ENCODE results near the gene SLC7A4. TPM values are rescaled to one million over a fixed set of nuclear protein-coding genes. Genes with fewer than 3 reads are reported as not detected.
A peak's percentile ranks its signal among the peaks of the same experiment; 100 is the strongest.

SLC7A4 gene
- total and polyA plus RNA-seq, 4 donors = 1.5 to 9.0 (median 5.7) TPM

DNA sequence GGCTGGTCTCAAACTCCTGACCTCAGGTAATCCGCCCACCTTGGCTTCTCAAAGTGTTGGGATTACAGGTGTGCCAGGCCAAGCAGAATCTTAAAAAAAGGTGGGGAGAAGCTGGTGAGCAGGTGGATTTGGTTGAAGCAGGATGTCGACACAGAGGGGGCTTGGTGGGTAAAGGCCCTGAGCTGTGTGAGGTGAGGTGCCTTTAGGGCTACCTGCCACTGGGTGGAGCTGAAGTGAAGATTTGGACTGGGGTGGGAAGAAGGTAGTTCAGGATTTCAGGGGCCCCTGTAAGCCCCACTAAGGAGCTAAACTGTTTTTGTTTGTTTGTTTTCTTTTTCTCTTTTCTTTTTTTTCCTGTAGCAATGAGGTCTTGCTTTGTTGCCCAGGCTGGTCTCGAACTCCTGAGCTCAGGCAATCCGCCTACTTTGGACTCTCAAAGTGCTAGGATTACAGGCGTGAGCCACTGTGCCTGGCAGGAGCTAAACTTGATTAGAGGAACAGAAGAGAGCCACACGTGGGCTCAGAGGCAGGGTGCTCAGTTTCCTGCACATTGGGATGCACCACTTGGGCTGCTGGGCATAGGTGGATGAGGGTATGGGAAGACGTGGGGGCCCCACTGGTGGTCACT, 11.4 kb downstream of the SLC7A4 start:
- H3K36me3 ChIP-seq (ENCODE audit: control insufficient read depth, insufficient read depth, low read length) = peaks cover 5% of the 10 kb centered on the region
- DNase-seq (ENCODE audit: low read depth in 4 of 6, low spot score in 6 of 6) = no peak
- H3K27ac ChIP-seq (ENCODE audit: low read depth, low read length) = no peak overlapping the region
- H3K4me1 ChIP-seq (ENCODE audit: control insufficient read depth, insufficient read depth, low read length) = peaks cover 3% of the 10 kb centered on the region
- H3K27me3 ChIP-seq (ENCODE audit: control insufficient read depth, insufficient read depth, low read length) = no peaks in the 10 kb centered on the region
- 64% methylated on average over 7 of the region's 7 CpGs for WGBS (ENCODE audit: insufficient coverage)
- no peaks in the 10 kb centered on the region for H3K9me3 ChIP-seq (ENCODE audit: control insufficient read depth, insufficient read depth, low read length)
- no peak overlapping the region for H3K4me3 ChIP-seq (ENCODE audit: low read depth, low read length)

DNA sequence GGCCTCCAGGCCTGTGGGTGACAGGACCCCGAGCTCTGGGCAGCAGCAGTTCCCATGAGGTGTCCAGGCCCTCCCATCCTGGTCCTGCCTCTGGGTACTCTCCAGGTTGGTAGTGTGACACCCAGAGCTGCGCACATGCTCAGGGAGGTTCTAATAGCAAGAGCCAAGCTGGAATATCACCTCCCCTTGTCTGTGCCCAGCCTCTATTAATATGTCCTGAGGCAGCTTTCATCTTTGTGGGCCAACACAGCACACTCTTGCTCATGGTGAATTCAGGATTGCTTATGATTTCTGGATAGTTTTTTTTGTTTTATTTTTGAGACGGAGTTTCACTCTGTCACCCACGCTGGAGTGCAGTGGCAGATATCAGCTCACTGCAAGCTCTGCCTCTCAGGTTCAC, 14.0 kb downstream of the SLC7A4 start:
- H3K4me3 ChIP-seq (ENCODE audit: low read depth, low read length) = no peak overlapping the region
- no peaks in the 10 kb centered on the region for H3K36me3 ChIP-seq (ENCODE audit: control insufficient read depth, insufficient read depth, low read length)
- H3K9me3 ChIP-seq (ENCODE audit: control insufficient read depth, insufficient read depth, low read length) = no peaks in the 10 kb centered on the region
- H3K4me1 ChIP-seq (ENCODE audit: control insufficient read depth, insufficient read depth, low read length) = peaks cover 29% of the 10 kb centered on the region
- 100% methylated on average over 3 of the region's 4 CpGs for WGBS (ENCODE audit: insufficient coverage)
- DNase-seq (ENCODE audit: low read depth in 4 of 6, low spot score in 6 of 6) = no peak
- H3K27me3 ChIP-seq (ENCODE audit: control insufficient read depth, insufficient read depth, low read length) = no peaks in the 10 kb centered on the region
- H3K27ac ChIP-seq (ENCODE audit: low read depth, low read length) = no peak overlapping the region

DNA sequence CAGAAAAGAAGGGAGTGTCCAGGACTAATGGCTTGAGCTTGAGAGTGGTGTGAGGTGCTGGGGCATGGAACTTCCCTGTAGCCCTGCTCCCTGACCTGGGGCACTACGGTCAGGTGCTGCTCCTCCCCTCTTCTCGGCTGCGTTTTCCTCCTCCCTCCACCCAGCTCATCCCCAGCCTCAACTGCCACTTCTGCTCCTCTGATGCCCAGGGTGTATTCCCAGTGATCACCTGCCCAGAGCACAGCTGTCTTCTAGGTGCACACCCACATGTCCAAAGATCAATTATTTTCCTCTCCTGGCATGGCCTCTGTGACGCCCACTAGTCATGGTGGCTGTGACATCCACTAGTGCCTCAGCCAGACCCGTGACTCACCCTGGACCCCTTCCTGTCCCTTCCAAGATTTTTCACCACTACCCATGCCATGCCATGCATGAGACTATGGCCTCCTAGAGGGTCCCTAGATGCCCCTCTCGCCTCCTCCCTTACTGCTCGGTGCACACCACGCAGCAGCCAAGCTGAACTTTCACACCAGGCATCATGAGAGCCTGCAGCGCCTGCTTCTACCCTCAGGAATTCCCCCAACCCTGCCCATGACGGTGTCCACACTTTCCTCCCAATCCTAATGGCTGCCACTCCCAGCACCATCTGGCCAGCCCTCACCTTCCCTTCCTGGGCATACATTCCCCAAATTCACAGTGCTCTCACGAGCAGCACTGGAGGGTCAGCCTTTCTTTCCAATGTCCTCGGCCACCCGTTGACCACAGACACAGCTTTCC, 15.5 kb downstream of the SLC7A4 start:
- no peak overlapping the region for H3K27ac ChIP-seq (ENCODE audit: low read depth, low read length)
- WGBS (ENCODE audit: insufficient coverage) = 87% methylated on average over 10 of the region's 13 CpGs
- no peak overlapping the region for H3K4me3 ChIP-seq (ENCODE audit: low read depth, low read length)
- no peaks in the 10 kb centered on the region for H3K36me3 ChIP-seq (ENCODE audit: control insufficient read depth, insufficient read depth, low read length)
- no peaks in the 10 kb centered on the region for H3K27me3 ChIP-seq (ENCODE audit: control insufficient read depth, insufficient read depth, low read length)
- peaks cover 42% of the 10 kb centered on the region for H3K4me1 ChIP-seq (ENCODE audit: control insufficient read depth, insufficient read depth, low read length)
- H3K9me3 ChIP-seq (ENCODE audit: control insufficient read depth, insufficient read depth, low read length) = no peaks in the 10 kb centered on the region
- no peak for DNase-seq (ENCODE audit: low read depth in 4 of 6, low spot score in 6 of 6)

DNA sequence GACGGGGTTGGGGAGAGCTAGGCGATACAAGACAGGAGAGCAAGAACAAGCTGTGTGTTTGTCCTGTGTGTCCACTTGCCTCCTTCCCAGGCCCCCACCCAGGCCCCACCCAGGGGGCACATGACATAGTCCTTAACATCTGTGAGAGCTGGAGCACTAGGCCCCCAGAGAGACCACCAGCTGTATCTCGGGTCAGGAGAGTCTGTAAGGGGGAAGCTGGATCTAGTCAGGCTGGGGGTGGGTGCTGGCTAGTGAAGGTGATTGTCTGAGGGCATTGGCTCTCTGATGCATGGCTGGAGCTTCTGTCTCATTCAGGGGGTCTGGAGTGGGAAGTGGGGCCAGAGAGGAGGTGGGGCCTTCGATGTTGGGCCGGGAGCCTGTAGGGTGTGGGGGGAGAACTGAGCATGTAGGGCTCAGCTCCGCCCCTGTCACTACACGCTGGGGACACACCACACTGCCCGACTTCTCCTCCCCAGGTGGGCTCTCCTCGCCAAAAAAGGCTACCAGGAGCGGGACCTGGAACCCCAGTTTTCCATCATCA, 16.8 kb downstream of the SLC7A4 start:
- Histone ChIP-seq H3K9me3 (ENCODE audit: control insufficient read depth, insufficient read depth, low read length) (no peaks in the 10 kb centered on the region), H3K4me1 (ENCODE audit: control insufficient read depth, insufficient read depth, low read length) (peaks cover 42% of the 10 kb centered on the region), H3K27ac (ENCODE audit: low read depth, low read length) (peak overlapping the region; percentile 25), H3K27me3 (ENCODE audit: control insufficient read depth, insufficient read depth, low read length) (no peaks in the 10 kb centered on the region), H3K4me3 (ENCODE audit: low read depth, low read length) (no peak overlapping the region), H3K36me3 (ENCODE audit: control insufficient read depth, insufficient read depth, low read length) (no peaks in the 10 kb centered on the region)
- WGBS (ENCODE audit: insufficient coverage) = 47% methylated on average over 4 of the region's 10 CpGs
- peak in 1 of 6 donors; percentile 13 for DNase-seq (ENCODE audit: low read depth in 4 of 6, low spot score in 6 of 6)

DNA sequence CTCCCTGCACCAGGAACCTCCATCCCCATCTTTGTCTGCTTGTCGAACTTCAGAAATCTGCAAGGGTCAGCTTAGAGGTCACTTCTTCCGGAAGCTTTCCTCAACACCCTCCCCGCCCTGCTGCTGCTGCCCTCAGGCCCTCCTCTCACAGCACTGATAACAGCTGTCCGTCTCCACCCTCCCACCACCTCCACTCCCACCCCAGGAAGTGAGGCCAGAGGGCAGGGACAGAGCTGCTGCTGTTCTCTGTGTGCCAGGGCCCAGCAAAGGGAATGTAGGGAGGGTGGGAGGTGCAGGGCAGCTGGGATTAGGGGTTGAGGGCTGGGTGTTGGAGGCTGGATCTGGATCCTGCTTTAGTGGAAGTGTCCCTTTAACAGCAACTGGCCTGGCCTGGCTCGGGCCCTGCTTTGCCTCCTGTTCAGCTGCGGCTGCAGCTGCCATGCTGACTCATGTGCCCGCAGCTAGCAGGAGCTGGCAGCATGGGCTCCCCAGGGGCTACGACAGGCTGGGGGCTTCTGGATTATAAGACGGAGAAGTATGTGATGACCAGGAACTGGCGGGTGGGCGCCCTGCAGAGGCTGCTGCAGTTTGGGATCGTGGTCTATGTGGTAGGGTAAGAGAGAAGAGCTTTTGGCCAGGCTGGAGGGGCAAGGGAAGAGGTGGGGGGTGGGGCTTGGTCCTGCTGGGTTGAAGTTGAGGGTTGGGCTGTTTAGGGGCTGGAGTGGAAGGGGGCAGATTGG, 17.5 kb downstream of the SLC7A4 start, which contains the start of gene P2RX6:
TSS of gene P2RX6 (plus strand) at position 440 of the 740 bp plus-strand sequence. CDS start at position 450, 10 bp downstream.
- H3K4me3 ChIP-seq (ENCODE audit: low read depth, low read length) = peak within 1 kb of the TSS; percentile 53
- peak in 2 of 6 donors; percentile 50 to 69 for DNase-seq (ENCODE audit: low read depth in 4 of 6, low spot score in 6 of 6)
- 16% methylated on average over 10 of the region's 12 CpGs for WGBS (ENCODE audit: insufficient coverage)
- H3K27me3 ChIP-seq (ENCODE audit: control insufficient read depth, insufficient read depth, low read length) = no peaks in the 10 kb centered on the region
- H3K27ac ChIP-seq (ENCODE audit: low read depth, low read length) = peak within 1 kb of the TSS; percentile 80
- H3K4me1 ChIP-seq (ENCODE audit: control insufficient read depth, insufficient read depth, low read length) = peaks cover 42% of the 10 kb centered on the region
- no peaks in the 10 kb centered on the region for H3K9me3 ChIP-seq (ENCODE audit: control insufficient read depth, insufficient read depth, low read length)
- peaks cover 3% of the 10 kb centered on the region for H3K36me3 ChIP-seq (ENCODE audit: control insufficient read depth, insufficient read depth, low read length)

DNA sequence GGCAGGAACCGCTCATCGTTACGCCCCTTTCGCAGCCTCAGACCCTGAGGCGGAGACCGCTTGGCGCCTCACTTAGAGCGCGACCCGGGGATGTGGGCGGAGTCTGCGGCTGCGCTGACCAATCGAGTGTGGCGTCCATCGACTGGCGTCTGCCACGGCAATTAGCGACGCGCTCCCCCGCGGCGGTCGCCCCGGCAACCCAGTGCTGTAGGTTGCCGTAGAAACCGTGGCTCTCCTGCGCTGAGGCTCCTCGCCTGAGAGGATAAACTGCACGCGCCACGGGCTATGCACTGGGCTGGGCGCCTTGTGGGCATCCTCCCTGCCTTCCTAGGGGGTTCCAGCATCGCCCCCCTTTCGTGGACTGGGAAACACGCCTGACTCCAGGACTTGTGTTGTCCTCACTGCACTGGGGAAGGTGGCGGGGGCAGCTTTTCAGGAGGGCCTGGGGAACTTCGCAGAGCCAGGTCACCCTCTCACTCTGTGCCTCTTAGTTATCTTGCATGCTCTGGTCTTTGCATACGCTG, 18.1 kb downstream of the SLC7A4 start:
- Histone ChIP-seq H3K4me1 (ENCODE audit: control insufficient read depth, insufficient read depth, low read length) (peaks cover 42% of the 10 kb centered on the region), H3K27ac (ENCODE audit: low read depth, low read length) (peak overlapping the region; percentile 80), H3K4me3 (ENCODE audit: low read depth, low read length) (peak overlapping the region; percentile 53), H3K27me3 (ENCODE audit: control insufficient read depth, insufficient read depth, low read length) (no peaks in the 10 kb centered on the region), H3K9me3 (ENCODE audit: control insufficient read depth, insufficient read depth, low read length) (no peaks in the 10 kb centered on the region), H3K36me3 (ENCODE audit: control insufficient read depth, insufficient read depth, low read length) (peaks cover 4% of the 10 kb centered on the region)
- under 1% methylated on average over 40 of the region's 40 CpGs for WGBS (ENCODE audit: insufficient coverage)
- peak; percentile 79 to 98 (median 86) for DNase-seq (ENCODE audit: low read depth in 4 of 6, low spot score in 6 of 6)

DNA sequence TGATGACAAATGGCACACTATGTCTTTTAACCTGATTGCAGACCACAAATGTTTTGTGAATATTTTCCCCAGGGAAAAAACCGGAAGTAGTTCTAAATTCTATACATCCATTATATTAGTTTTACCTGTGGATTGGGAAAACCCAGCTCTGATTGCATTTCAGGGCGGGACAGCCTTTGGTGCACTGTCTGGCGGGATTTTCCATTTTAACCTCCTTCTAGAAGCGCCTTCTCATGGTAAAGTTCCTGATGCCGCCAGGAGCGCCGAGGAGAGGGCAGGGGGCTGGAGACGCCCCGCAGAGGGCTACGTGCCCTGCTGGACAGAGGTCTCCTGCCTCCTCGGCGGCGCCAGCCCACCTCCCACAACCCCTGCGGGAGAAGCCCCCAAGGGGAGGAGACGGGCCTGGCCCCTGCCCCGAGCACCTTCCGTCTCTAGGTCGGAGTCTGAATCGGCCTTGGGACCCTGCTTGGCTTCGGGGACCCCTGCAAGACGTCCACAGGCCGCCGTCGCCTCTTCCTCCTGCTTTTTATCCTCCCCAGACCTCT, 18.6 kb downstream of the SLC7A4 start:
- peaks cover 10% of the 10 kb centered on the region for H3K36me3 ChIP-seq (ENCODE audit: control insufficient read depth, insufficient read depth, low read length)
- H3K4me1 ChIP-seq (ENCODE audit: control insufficient read depth, insufficient read depth, low read length) = peaks cover 42% of the 10 kb centered on the region
- 1% methylated on average over 21 of the region's 24 CpGs for WGBS (ENCODE audit: insufficient coverage)
- peak in 1 of 6 donors; percentile 54 for DNase-seq (ENCODE audit: low read depth in 4 of 6, low spot score in 6 of 6)
- H3K4me3 ChIP-seq (ENCODE audit: low read depth, low read length) = peak overlapping the region; percentile 53
- no peaks in the 10 kb centered on the region for H3K27me3 ChIP-seq (ENCODE audit: control insufficient read depth, insufficient read depth, low read length)
- H3K9me3 ChIP-seq (ENCODE audit: control insufficient read depth, insufficient read depth, low read length) = no peaks in the 10 kb centered on the region
- H3K27ac ChIP-seq (ENCODE audit: low read depth, low read length) = peak overlapping the region; percentile 77

DNA sequence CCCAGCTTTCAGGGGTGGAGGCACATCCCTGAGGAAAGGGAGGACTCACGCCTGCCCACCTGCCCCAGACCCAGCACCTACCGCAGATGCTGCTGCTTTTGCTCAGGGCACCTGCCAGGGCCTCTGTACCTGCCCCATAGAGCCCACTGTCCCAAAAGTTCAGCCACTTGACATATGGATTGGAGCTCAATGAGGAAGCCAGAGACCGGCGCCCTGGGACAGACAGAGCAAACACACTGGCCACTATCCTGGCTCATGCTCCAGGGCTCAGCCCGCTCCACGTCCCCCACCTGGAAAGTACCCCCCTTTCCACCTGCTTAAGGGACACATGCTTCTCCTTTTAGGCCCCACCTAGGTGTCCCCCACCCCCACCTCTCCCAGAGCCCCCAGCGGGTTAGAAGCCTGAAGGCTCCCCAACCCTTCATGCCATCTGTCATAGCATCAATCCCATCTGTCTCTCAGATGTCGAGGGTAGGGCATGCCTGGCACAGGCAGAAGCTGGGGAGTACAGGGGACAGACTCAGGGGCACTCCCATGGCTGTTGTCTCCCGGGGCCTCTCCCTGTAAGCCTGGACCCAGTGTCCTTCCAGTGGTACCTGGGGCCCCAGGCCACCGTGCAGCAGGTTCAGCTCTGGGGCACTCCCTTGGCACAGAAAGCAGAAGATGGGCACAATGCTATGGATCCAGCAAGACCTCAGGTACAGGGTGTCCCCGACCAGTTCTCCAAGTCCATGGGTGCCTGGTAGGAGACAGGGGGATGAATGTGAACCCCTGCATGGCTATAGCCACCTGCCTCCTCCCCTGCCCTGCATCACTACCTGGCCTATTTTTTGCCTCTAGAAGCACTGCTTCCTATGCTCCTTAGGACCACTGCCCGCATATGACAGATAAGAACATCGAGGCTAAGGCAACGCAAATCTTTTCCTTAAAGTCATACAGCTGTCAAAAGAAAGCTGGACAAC, 19.6 kb downstream of the SLC7A4 start:
- Histone ChIP-seq H3K9me3 (ENCODE audit: control insufficient read depth, insufficient read depth, low read length) (no peaks in the 10 kb centered on the region), H3K27ac (ENCODE audit: low read depth, low read length) (no peak overlapping the region), H3K36me3 (ENCODE audit: control insufficient read depth, insufficient read depth, low read length) (peaks cover 15% of the 10 kb centered on the region), H3K27me3 (ENCODE audit: control insufficient read depth, insufficient read depth, low read length) (no peaks in the 10 kb centered on the region), H3K4me1 (ENCODE audit: control insufficient read depth, insufficient read depth, low read length) (peaks cover 42% of the 10 kb centered on the region), H3K4me3 (ENCODE audit: low read depth, low read length) (no peak overlapping the region)
- peak in 1 of 6 donors; percentile 55 for DNase-seq (ENCODE audit: low read depth in 4 of 6, low spot score in 6 of 6)
- WGBS (ENCODE audit: insufficient coverage) = 73% methylated on average over 10 of the region's 14 CpGs

Data from spinal cord (tissue), 10 donors.